Islet of Langerhans (tissue), 1 donor: Measurements from ENCODE around the gene AATK.

Source experiments
- FAIRE-seq: peaks from one replicate; lab custom pipeline; 2011; peaks lifted over from hg19 to GRCh38; lab: Jason Lieb, UNC

Gene AATK

GRCh38 chr17:81068411-81069134 lies 97.4 kb downstream of the AATK start:
- FAIRE-seq = no peak

- FAIRE-seq = no peak
Measured at GRCh38 chr17:81067391-81067811, 98.6 kb downstream of the AATK start.
